NCI-H2107 (cell line): ENCODE measurements around the gene PSMF1.

Experiments
- DNase-seq: peaks from one replicate; lab custom pipeline; 2025; lab: John Stamatoyannopoulos, UW

The PSMF1 gene

GRCh38 chr20:1118336-1119127 is at the start of gene PSMF1:
Gene PSMF1, plus strand, starts transcription at chr20:1118602. Its CDS starts 172 bp downstream, at chr20:1118774.
- peak; percentile 66 for DNase-seq

GRCh38 chr20:1072258-1072657 is 46.1 kb upstream of the PSMF1 start:
- no peak for DNase-seq

- DNase-seq = no peak
Measured at GRCh38 chr20:1075616-1076015, 42.8 kb upstream of the PSMF1 start.

GRCh38 chr20:1081891-1082290 is 36.5 kb upstream of the PSMF1 start:
- no peak for DNase-seq

- DNase-seq = no peak
Measured at GRCh38 chr20:1083431-1084080, 34.8 kb upstream of the PSMF1 start.

GRCh38 chr20:1085492-1086276 is 32.7 kb upstream of the PSMF1 start:
- DNase-seq = no peak

- no peak for DNase-seq
Measured at GRCh38 chr20:1086277-1087213, 31.9 kb upstream of the PSMF1 start.

GRCh38 chr20:1087311-1087905 is 31.0 kb upstream of the PSMF1 start:
- DNase-seq = no peak

GRCh38 chr20:1094751-1095150 is 23.7 kb upstream of the PSMF1 start:
- DNase-seq = no peak

- DNase-seq = no peak
Measured at GRCh38 chr20:1101533-1101932, 16.9 kb upstream of the PSMF1 start.

GRCh38 chr20:1102016-1102415 is 16.4 kb upstream of the PSMF1 start:
- no peak for DNase-seq

GRCh38 chr20:1103751-1104150 is 14.7 kb upstream of the PSMF1 start:
- no peak for DNase-seq

- DNase-seq = no peak
Measured at GRCh38 chr20:1105599-1106194, 12.7 kb upstream of the PSMF1 start.

- DNase-seq = no peak
Measured at GRCh38 chr20:1107176-1107575, 11.2 kb upstream of the PSMF1 start.

GRCh38 chr20:1108437-1108920 is 9.9 kb upstream of the PSMF1 start:
- DNase-seq = no peak

- DNase-seq = no peak
Measured at GRCh38 chr20:1112908-1113307, 5.5 kb upstream of the PSMF1 start.

GRCh38 chr20:1118004-1118335 is 432 bp upstream of the PSMF1 start:
- no peak for DNase-seq

GRCh38 chr20:1119128-1119505 is 715 bp downstream of the PSMF1 start:
- no peak for DNase-seq

- DNase-seq = no peak
Measured at GRCh38 chr20:1119524-1119923, 1.1 kb downstream of the PSMF1 start.

- DNase-seq = no peak
Measured at GRCh38 chr20:1121429-1121828, 3.0 kb downstream of the PSMF1 start.
